Spleen (tissue), 7 donors: ENCODE data around the gene DLG1.

ENCODE experiments used
- POLR2A ChIP-seq, 3 donors: fragments of 450-650 bp; IDR thresholded peaks; one replicate each; pipeline ENCODE4 v1.5.1; 2017; ENCODE audit warnings: antibody characterized with exemption in 3 of 3, mild to moderate bottlenecking in 1 of 3
- TF ChIP-seq, protein P1 (sequence below), 11 experiments: fragments of 200-600 bp in 7 of 11; fragments of 450-650 bp in 4 of 11; sonication (generic) in 4 of 11; IDR thresholded peaks in 8 of 11; conservative IDR thresholded peaks in 3 of 11; 1 replicate in 7 of 11; 2 replicates in 4 of 11; pipeline versions ENCODE4 v1.4.0 to v1.8.0; 2016 to 2021; ENCODE audit warnings: antibody characterized with exemption in 11 of 11, inconsistent platforms in 4 of 11, mild to moderate bottlenecking in 1 of 11
- donor health status: DM: no; HTN: no; CAD: no; lungs with moderate emphysema.
- donor health status: DM: no; HTN: no; CAD: no.
- donor health status: DM: no; HTN: no; CAD: no.

DNA sequence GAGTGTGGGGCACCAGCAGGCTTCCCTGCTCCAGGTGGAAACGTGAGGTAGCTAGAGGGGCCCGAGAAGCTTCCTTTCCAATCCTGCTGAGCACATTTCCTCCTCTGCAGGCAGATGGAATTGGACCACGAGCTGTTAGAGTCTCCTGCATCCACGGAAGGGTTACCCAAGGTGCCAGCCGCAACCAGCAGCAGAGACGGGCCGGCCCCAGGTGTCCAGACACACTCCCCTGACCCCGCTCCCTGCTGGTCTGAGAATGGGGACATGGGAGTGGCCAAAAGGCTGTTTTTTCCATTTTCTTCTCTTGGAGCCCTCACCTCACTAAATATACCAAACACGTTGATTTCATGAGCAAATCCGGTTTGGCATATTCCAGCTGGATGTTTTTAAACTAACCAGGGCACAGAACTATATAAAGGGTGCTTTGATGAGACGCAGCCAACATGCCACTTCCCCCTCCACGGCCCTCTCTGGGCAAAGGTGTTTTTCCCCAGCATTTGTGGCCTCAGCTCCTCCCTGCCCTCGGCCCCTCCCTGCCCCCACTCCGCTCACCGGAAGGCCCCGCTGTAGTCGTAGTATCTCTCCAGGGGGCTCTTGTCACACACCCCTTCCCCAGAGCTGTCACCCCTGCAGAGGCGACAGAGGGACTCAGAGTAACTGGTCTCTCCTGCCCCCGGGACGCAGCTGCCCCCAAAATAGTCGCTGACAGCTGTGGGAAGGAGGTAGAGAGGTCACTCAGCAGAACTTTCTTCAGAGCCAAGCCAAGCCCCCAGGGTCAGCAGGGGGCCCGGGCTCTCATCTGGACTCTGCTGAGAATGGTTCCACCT, 275.8 kb downstream of the DLG1 start:
- TF ChIP-seq, protein P1, sequence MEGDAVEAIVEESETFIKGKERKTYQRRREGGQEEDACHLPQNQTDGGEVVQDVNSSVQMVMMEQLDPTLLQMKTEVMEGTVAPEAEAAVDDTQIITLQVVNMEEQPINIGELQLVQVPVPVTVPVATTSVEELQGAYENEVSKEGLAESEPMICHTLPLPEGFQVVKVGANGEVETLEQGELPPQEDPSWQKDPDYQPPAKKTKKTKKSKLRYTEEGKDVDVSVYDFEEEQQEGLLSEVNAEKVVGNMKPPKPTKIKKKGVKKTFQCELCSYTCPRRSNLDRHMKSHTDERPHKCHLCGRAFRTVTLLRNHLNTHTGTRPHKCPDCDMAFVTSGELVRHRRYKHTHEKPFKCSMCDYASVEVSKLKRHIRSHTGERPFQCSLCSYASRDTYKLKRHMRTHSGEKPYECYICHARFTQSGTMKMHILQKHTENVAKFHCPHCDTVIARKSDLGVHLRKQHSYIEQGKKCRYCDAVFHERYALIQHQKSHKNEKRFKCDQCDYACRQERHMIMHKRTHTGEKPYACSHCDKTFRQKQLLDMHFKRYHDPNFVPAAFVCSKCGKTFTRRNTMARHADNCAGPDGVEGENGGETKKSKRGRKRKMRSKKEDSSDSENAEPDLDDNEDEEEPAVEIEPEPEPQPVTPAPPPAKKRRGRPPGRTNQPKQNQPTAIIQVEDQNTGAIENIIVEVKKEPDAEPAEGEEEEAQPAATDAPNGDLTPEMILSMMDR (IDR thresholded peaks at IDR 0.05 in 8 of 11, conservative IDR thresholded peaks at IDR 0.05 in 3 of 11), result no peak
- TF ChIP-seq POLR2A (IDR thresholded peaks at IDR 0.05), result no peak
